GM18870 (cell line): ENCODE results near the gene CYP2D6.

ENCODE experiments used
- ATAC-seq: cut with Tn5 transposase; IDR thresholded peaks from one replicate; pipeline ENCODE4 v1.9.1; 2021; ENCODE audit warnings: moderate library complexity; ENCODE audit not compliant: unreplicated experiment

Gene CYP2D6

GRCh38 chr22:42086051-42086450, 44.6 kb downstream of the CYP2D6 start:
- ATAC-seq: no peak

- no peak for ATAC-seq
Measured at GRCh38 chr22:42084874-42085273, 45.7 kb downstream of the CYP2D6 start.

GRCh38 chr22:42083119-42083518, 47.5 kb downstream of the CYP2D6 start:
- ATAC-seq: no peak

- ATAC-seq: no peak
Measured at GRCh38 chr22:42080287-42080686, 50.3 kb downstream of the CYP2D6 start.

- peak; percentile 78 for ATAC-seq
Measured at GRCh38 chr22:42079319-42080251, 51.0 kb downstream of the CYP2D6 start, which contains the start of gene SMDT1. Gene SMDT1 (plus strand): TSS chr22:42079700. CDS start chr22:42079769, 69 bp downstream.

- ATAC-seq: no peak
Measured at GRCh38 chr22:42078469-42079318, 51.9 kb downstream of the CYP2D6 start.

GRCh38 chr22:42077486-42078125, 53.0 kb downstream of the CYP2D6 start:
- ATAC-seq: no peak

GRCh38 chr22:42076764-42077485, 53.7 kb downstream of the CYP2D6 start:
- no peak for ATAC-seq
